ENCODE data around the gene RUFY3. TPM values are rescaled to one million over a fixed set of nuclear protein-coding genes. Genes with fewer than 3 reads are reported as not detected.

Gene RUFY3
- total and polyA plus RNA-seq, 9 of the 15 experiments (the other 6 are each of a cell fraction or from before 2014, with no cell fraction given): 4.2 to 31.1 (median 21.5) TPM

- TF ChIP-seq HNRNPH1 (optimal IDR thresholded peaks at IDR 0.05; ENCODE audit: low read depth, low read length) (no peak), MAFF (IDR thresholded peaks at IDR 0.05; ENCODE audit: low read length) (no peak), U2AF1 (optimal IDR thresholded peaks at IDR 0.05; ENCODE audit: low read depth, low read length) (no peak), RUNX1 (IDR thresholded peaks at IDR 0.05; ENCODE audit: low read depth) (no peak), SPI1 (IDR thresholded peaks at IDR 0.05; ENCODE audit: borderline replicate concordance, low read depth, low read length) (no peak), CREM (IDR thresholded peaks at IDR 0.05; ENCODE audit: low read depth) (no peak; the same call in 1 of the 2 replicates), ELK1 (CRISPR knock-in tag; IDR thresholded peaks at IDR 0.05) (no peak), ZNF586 (CRISPR knock-in tag; conservative IDR thresholded peaks at IDR 0.05) (no peak), JUNB (CRISPR knock-in tag; conservative IDR thresholded peaks at IDR 0.05) (no peak), SP1 (CRISPR knock-in tag; IDR thresholded peaks at IDR 0.05) (peak; percentile 0; the same call in 1 of the 2 replicates), LCOR (CRISPR knock-in tag; IDR thresholded peaks at IDR 0.05) (no peak), MCM3 (IDR thresholded peaks at IDR 0.05) (no peak), ZNF41 (CRISPR knock-in tag; conservative IDR thresholded peaks at IDR 0.05) (no peak), TFAP4 (CRISPR knock-in tag; IDR thresholded peaks at IDR 0.05; ENCODE audit: borderline replicate concordance) (peak; percentile 88), ZNF76 (CRISPR knock-in tag; IDR thresholded peaks at IDR 0.05; ENCODE audit: borderline replicate concordance) (no peak), MXI1 (IDR thresholded peaks at IDR 0.05; ENCODE audit: low read depth, low read length) (no peak), LARP7 (IDR thresholded peaks at IDR 0.05) (no peak), FOXK1 (CRISPR knock-in tag; IDR thresholded peaks at IDR 0.05; ENCODE audit: borderline replicate concordance) (no peak), ZBTB11 (CRISPR knock-in tag; IDR thresholded peaks at IDR 0.05) (0 out of 6 replicates have a peak, but pooled peaks of 1 of the 3 experiments have one; percentile 14), TFE3 (CRISPR knock-in tag; IDR thresholded peaks at IDR 0.05) (no peak), FOXJ2 (tag; IDR thresholded peaks at IDR 0.05) (no peak), DPF2 (IDR thresholded peaks at IDR 0.05) (peak; percentile 14; the same call in 1 of the 2 replicates)
Measured at GRCh38 chr4:70705183-70706043, 16.4 kb upstream of the RUFY3 start (continued).

Data from K562 (cell line).